K562 (cell line): Measurements from ENCODE around the gene PCYT1A. TPM values are rescaled to one million over a fixed set of nuclear protein-coding genes. Genes with fewer than 3 reads are reported as not detected.

ENCODE experiments used
- ATAC-seq: fragments of 200-7000 bp; cut with Tn5 transposase; 3 replicates; pipeline ENCODE4 v1.9.1; 2020; ENCODE audit warnings: moderate library complexity
- BruUV-seq: library from RNA; stranded (reverse); fragments of 400-500 nt; replicated peaks from 2 replicates; lab custom pipeline; 2021; lab: Mats Ljungman, UMichigan
- CTCF ChIA-PET: fragments of 300-600 bp; formaldehyde crosslinking; extraction: SDS; loops from one replicate; lab custom pipeline; 2021; ENCODE audit warnings: low intra/inter-chr PET ratio; lab: Yijun Ruan, JAX
- POLR2A ChIA-PET: fragments of 300-600, 350-650 bp; sonication (Branson Sonifier 250); formaldehyde crosslinking; extraction: SDS; loops from one replicate; lab custom pipeline; 2021; ENCODE audit warnings: antibody characterized with exemption, inconsistent platforms; lab: Yijun Ruan, JAX
- DNase-seq, 4 experiments: peaks; one replicate each; pipeline versions ENCODE4 v3.0.0 to v3.0.0-alpha.2; 2011 to 2018; ENCODE audit warnings: low spot score in 3 of 4, mixed read lengths in 3 of 4; ENCODE audit errors: extremely low read depth in 1 of 4
- FAIRE-seq: peaks from 2 replicates; lab custom pipeline; 2011; peaks lifted over from hg19 to GRCh38; lab: Jason Lieb, UNC
- H2AFZ ChIP-seq: 2 replicates; pipeline ENCODE4 v1.6.0; 2011; ENCODE audit warnings: low read depth, low read length, control low read depth, inconsistent platforms
- H3K27ac ChIP-seq: fragments of 200-600 bp; 3 replicates; pipeline ENCODE4 v1.8.0; 2011; ENCODE audit warnings: low read depth, mild to moderate bottlenecking, control low read depth, inconsistent platforms, low read length, moderate library complexity, mixed read lengths; ENCODE audit errors: extremely low read depth
- H3K27me3 ChIP-seq, 2 experiments: fragments of 300-600 bp in 1 of 2; 2 replicates in 1 of 2; 3 replicates in 1 of 2; pipeline versions ENCODE4 v1.6.0 to v1.8.0; 2011; ENCODE audit warnings: inconsistent platforms in 2 of 2, low read length in 2 of 2, mild to moderate bottlenecking in 1 of 2, mixed read lengths in 1 of 2, moderate library complexity in 1 of 2; ENCODE audit not compliant: control insufficient read depth in 2 of 2, insufficient read depth in 2 of 2
- H3K36me3 ChIP-seq: fragments of 300-600 bp; 3 replicates; pipeline ENCODE4 v1.8.0; 2011; ENCODE audit warnings: mild to moderate bottlenecking, low read length, inconsistent platforms; ENCODE audit not compliant: control insufficient read depth, insufficient read depth
- H3K4me1 ChIP-seq, 2 experiments: fragments of 200-600 bp in 1 of 2; replicated peaks in 1 of 2; 2 replicates in 1 of 2; 3 replicates in 1 of 2; pipeline versions ENCODE4 v1.5.1 to v1.8.0; 2011; ENCODE audit warnings: inconsistent platforms in 2 of 2, low read length in 2 of 2, mild to moderate bottlenecking in 1 of 2, mixed read lengths in 1 of 2, moderate library complexity in 1 of 2; ENCODE audit not compliant: control insufficient read depth in 2 of 2, insufficient read depth in 2 of 2
- H3K4me2 ChIP-seq: 2 replicates; pipeline ENCODE4 v1.6.1; 2011; ENCODE audit warnings: low read length, control low read depth, inconsistent platforms, mixed read lengths; ENCODE audit not compliant: insufficient read depth
- H3K4me3 ChIP-seq: fragments of 200-600 bp; sonication (generic), shearing (Covaris generic); 2 replicates; pipeline ENCODE4 v1.5.1; 2016; ENCODE audit warnings: control low read depth, inconsistent platforms
- H3K79me2 ChIP-seq: fragments of 200-600 bp; 3 replicates; pipeline ENCODE4 v1.8.0; 2011; ENCODE audit warnings: low read length, inconsistent platforms; ENCODE audit not compliant: control insufficient read depth, insufficient read depth
- H3K9ac ChIP-seq, 2 experiments: 2 replicates each; pipeline versions ENCODE4 v1.6.0 to v1.6.1; 2011; ENCODE audit warnings: low read depth in 2 of 2, low read length in 2 of 2, control low read depth in 1 of 2, inconsistent platforms in 1 of 2, mild to moderate bottlenecking in 1 of 2, mixed read lengths in 1 of 2; ENCODE audit not compliant: insufficient read depth in 1 of 2
- H3K9me1 ChIP-seq: one replicate; pipeline ENCODE4 v1.6.0; 2011; ENCODE audit warnings: inconsistent platforms, mild to moderate bottlenecking, low read length, moderate library complexity; ENCODE audit not compliant: control insufficient read depth, insufficient read depth
- H3K9me3 ChIP-seq: replicated peaks from 2 replicates; pipeline ENCODE4 v1.5.1; 2011; ENCODE audit warnings: low read depth, low read length, inconsistent platforms; ENCODE audit not compliant: control insufficient read depth, insufficient read depth
- H4K20me1 ChIP-seq: replicated peaks from 2 replicates; pipeline ENCODE4 v1.6.1; 2011; ENCODE audit warnings: low read length, inconsistent platforms, mixed read lengths; ENCODE audit not compliant: control insufficient read depth, insufficient read depth
- ATF1 ChIP-seq, 2 experiments: fragments of 450-650 bp in 1 of 2; IDR thresholded peaks; 2 replicates each; pipeline ENCODE4 v1.6.1; 2016; ENCODE audit warnings: missing compliant biosample characterization in 1 of 2, missing genetic modification characterization in 1 of 2
- MAZ ChIP-seq, 2 experiments: fragments of 450-650 bp in 1 of 2; sonication (generic) in 1 of 2; formaldehyde crosslinking; IDR thresholded peaks in 1 of 2; conservative IDR thresholded peaks in 1 of 2; 2 replicates each; pipeline versions ENCODE4 v1.4.0 to v1.5.0; 2020; ENCODE audit warnings: mild to moderate bottlenecking in 1 of 2, missing genetic modification reagents in 1 of 2
- MECOM ChIP-seq: fragments of 250-450 bp; sonication (Bioruptor Pico); IDR thresholded peaks from 2 replicates; pipeline ENCODE4 v1.8.0; 2022; ENCODE audit warnings: inconsistent platforms
- MEF2A ChIP-seq: IDR thresholded peaks from 2 replicates; pipeline ENCODE4 v1.6.1; 2011; ENCODE audit warnings: low read depth, mild to moderate bottlenecking, low read length, moderate library complexity; ENCODE audit not compliant: control insufficient read depth
- MITF ChIP-seq: IDR thresholded peaks from 2 replicates; pipeline ENCODE4 v1.6.1; 2014; ENCODE audit warnings: antibody characterized with exemption
- RBM34 ChIP-seq: fragments of 200-400 bp; formaldehyde crosslinking; IDR thresholded peaks from 2 replicates; pipeline ENCODE4 v1.6.1; 2018; ENCODE audit warnings: low read length, borderline replicate concordance; ENCODE audit not compliant: insufficient read depth
- RREB1 ChIP-seq: fragments of 250-450 bp; sonication (Bioruptor Pico); IDR thresholded peaks from 2 replicates; pipeline ENCODE4 v1.4.0; 2020
- TEAD1 ChIP-seq, 2 experiments: fragments of 450-650 bp in 1 of 2; sonication (generic) in 1 of 2; formaldehyde crosslinking; IDR thresholded peaks; 2 replicates each; pipeline versions ENCODE4 v1.4.0 to v1.8.0; 2020 to 2022; ENCODE audit warnings: mild to moderate bottlenecking in 2 of 2, missing genetic modification reagents in 1 of 2
- ZBTB2 ChIP-seq: fragments of 450-650 bp; IDR thresholded peaks from 2 replicates; pipeline ENCODE4 v1.6.1; 2016; ENCODE audit warnings: antibody characterized with exemption
- ZNF146 ChIP-seq: IDR thresholded peaks from one replicate; pipeline ENCODE4 v1.6.1; 2018; ENCODE audit warnings: missing compliant biosample characterization; ENCODE audit not compliant: unreplicated experiment
- ZNF175 ChIP-seq: fragments of 200-800 bp; sonication (Bioruptor generic); IDR thresholded peaks from 2 replicates; pipeline ENCODE4 v1.6.1; 2016; ENCODE audit warnings: low read depth, mild to moderate bottlenecking, missing genetic modification characterization, missing compliant biosample characterization
- ZNF384 ChIP-seq: IDR thresholded peaks from 2 replicates; pipeline ENCODE4 v1.6.1; 2012; ENCODE audit warnings: low read depth, low read length, improper control_type of control experiment
- WGBS: fragments of 100-300 bp; shearing (Covaris generic); methylation state at CpG from one replicate; pipeline ENCODE4 v1.1.6; 2016; ENCODE audit warnings: low coverage, mixed read lengths; ENCODE audit not compliant: insufficient coverage; ENCODE audit errors: missing lambda C conversion rate; 5-methylcytosine and 5-hydroxymethylcytosine counted together
- in situ Hi-C: fragments of 300-500 bp; cut with MboI; formaldehyde crosslinking; loops from 4 replicates; pipeline ENCODE4 v1.15.0; 2018; ENCODE audit warnings: inconsistent platforms, mixed read lengths
- intact Hi-C: fragments of 100-400 bp; cut with micrococcal nuclease; formaldehyde crosslinking; loops from 2 replicates; pipeline ENCODE4 v1.14.2; 2022
- polyA plus RNA-seq, 8 experiments: library from polyadenylated mRNA; depleted of rRNA in 4 of 8; stranded (reverse) in 5 of 8; unstranded in 3 of 8; fragments of >200 nt; fragmentation: Nextera tagmentation in 2 of 8; fragmentation: Illumina TruSeq in 1 of 8; extraction: Ambion mirVana in 2 of 8; extraction: Trizol in 1 of 8; gene quantifications; 2 replicates each; pipeline versions ENCODE4 v1.2.1 to v1.2.3, GENCODE V29; 2011 to 2014; ENCODE audit warnings: inconsistent platforms in 1 of 8, missing spikeins in 1 of 8
- total RNA-seq, 7 experiments: library from RNA; depleted of rRNA in 6 of 7; stranded (reverse); fragments of >200 nt in 6 of 7; fragmentation: Illumina TruSeq in 2 of 7; extraction: Trizol in 2 of 7; gene quantifications; 2 replicates each; pipeline versions ENCODE4 v1.2.1 to v1.2.3, GENCODE V29; 2011 to 2021; ENCODE audit warnings: low replicate concordance in 1 of 7

PCYT1A gene
- total and polyA plus RNA-seq, 9 of the 15 experiments (the other 6 are each of a cell fraction or from before 2014, with no cell fraction given), result 13.4 to 62.8 (median 49.4) TPM

GRCh38 chr3:196184881-196185280 is 102.6 kb downstream of the PCYT1A start:
- peaks cover 36 to 73% of the 10 kb centered on the region in 2 experiments for H3K4me1 ChIP-seq
- ATAC-seq (no peak), DNase-seq (no peak), FAIRE-seq (no peak)
- no peak overlapping the region for H2AFZ ChIP-seq
- WGBS, result 88% methylated on average over 13 of the region's 15 CpGs
- H3K4me2 ChIP-seq, result no peak overlapping the region
- no peak overlapping the region for H3K4me3 ChIP-seq
- BruUV-seq, result no TSS peak
- H3K27ac ChIP-seq, result no peak overlapping the region
- H3K9me3 ChIP-seq, result no peaks in the 10 kb centered on the region
- no peaks in the 10 kb centered on the region for H3K9me1 ChIP-seq
- peaks cover 4% of the 10 kb centered on the region; the same call in 1 of the 3 replicates for H3K79me2 ChIP-seq
- CTCF ChIA-PET, result no interaction called here
- no peaks in the 10 kb centered on the region for H3K36me3 ChIP-seq
- H3K27me3 ChIP-seq, result no peaks in the 10 kb centered on the region
- H3K9ac ChIP-seq, result peak overlapping the region in 1 of 2 experiments; percentile 54; a peak in 2 of 4 replicates
- no peaks in the 10 kb centered on the region for H4K20me1 ChIP-seq
- POLR2A ChIA-PET, result interaction anchor here (1.6 kb wide), 1 partner anchor 115 kb away, joined by 4 read pairs; no protein-coding TSS in a partner anchor
- in situ Hi-C loops (no loop called here), intact Hi-C loops (no loop called here)
- TF ChIP-seq MEF2A (no peak), MITF (no peak), RBM34 (no peak), MAZ (CRISPR knock-in tag; conservative IDR thresholded peaks at IDR 0.05 in 1 of 2, IDR thresholded peaks at IDR 0.05 in 1 of 2) (no peak), ATF1 (CRISPR knock-in tag; IDR thresholded peaks at IDR 0.05) (no peak), ATF1 (tag; IDR thresholded peaks at IDR 0.05) (no peak), ZBTB2 (no peak), ZNF146 (CRISPR knock-in tag) (no peak), ZNF384 (no peak), MECOM (CRISPR knock-in tag) (no peak), TEAD1 (CRISPR knock-in tag; IDR thresholded peaks at IDR 0.05) (no peak), RREB1 (no peak), ZNF175 (no peak)
